ENCODE data around the gene SPECC1L. TPM values are rescaled to one million over a fixed set of nuclear protein-coding genes. Genes with fewer than 3 reads are reported as not detected.

Gene SPECC1L
- total and polyA plus RNA-seq, 2 experiments from 2014 or later = 21.1 to 34.0 TPM

GRCh38 chr22:24339452-24339747 is 68.8 kb downstream of the SPECC1L start:
- no peak overlapping the region for H2AFZ ChIP-seq
- TF ChIP-seq EZH2 (IDR thresholded peaks at IDR 0.05; ENCODE audit: insufficient read depth, poor library complexity, severe bottlenecking) (no peak), EZH2phosphoT487 (IDR thresholded peaks at IDR 0.05; ENCODE audit: insufficient read depth, low read depth) (no peak)
- peak overlapping the region; percentile 51; the same call in 1 of the 2 replicates for H3K9ac ChIP-seq
- H3K9me2 ChIP-seq (ENCODE audit: insufficient read depth) = no peaks in the 10 kb centered on the region
- H3K9me3 ChIP-seq (ENCODE audit: low read depth) = no peaks in the 10 kb centered on the region
- no peaks in the 10 kb centered on the region for H4K20me1 ChIP-seq (ENCODE audit: insufficient read depth)
- H3K4me2 ChIP-seq (ENCODE audit: unreplicated experiment) = peak overlapping the region; percentile 56
- H3K36me3 ChIP-seq (ENCODE audit: low read depth) = peaks cover 50% of the 10 kb centered on the region
- H3K4me1 ChIP-seq (ENCODE audit: insufficient read depth) = peaks cover 15% of the 10 kb centered on the region
- 96 to 98% methylated on average over 7 of the region's 7 CpGs for whole genome bisulfite sequencing, 2 experiments (ENCODE audit: low coverage in 1 of 2, low lambda C conversion rate in 2 of 2, missing lambda C conversion rate in 2 of 2)
- peaks cover 28% of the 10 kb centered on the region for H3F3A ChIP-seq (ENCODE audit: insufficient read depth)
- peak overlapping the region; percentile 42 for H3K4me3 ChIP-seq
- in situ Hi-C loops (cut with MboI) = no loop called here
- peaks cover 35% of the 10 kb centered on the region for H3K79me2 ChIP-seq (ENCODE audit: insufficient read depth)
- no peak for DNase-seq
- no peaks in the 10 kb centered on the region for H3K27me3 ChIP-seq (replicated peaks; ENCODE audit: insufficient read depth)
- peak overlapping the region; percentile 60 for H3K27ac ChIP-seq

GRCh38 chr22:24341627-24342026 is 71.0 kb downstream of the SPECC1L start:
- Histone ChIP-seq H3K4me3 (no peak overlapping the region), H3K27ac (no peak overlapping the region), H3K79me2 (ENCODE audit: insufficient read depth) (peaks cover 15% of the 10 kb centered on the region), H3K36me3 (ENCODE audit: low read depth) (peaks cover 43% of the 10 kb centered on the region), H3K9me3 (ENCODE audit: low read depth) (no peaks in the 10 kb centered on the region), H4K20me1 (ENCODE audit: insufficient read depth) (no peaks in the 10 kb centered on the region), H3K9me2 (ENCODE audit: insufficient read depth) (no peaks in the 10 kb centered on the region), H3K4me1 (ENCODE audit: insufficient read depth) (peaks cover 15% of the 10 kb centered on the region), H3K4me2 (ENCODE audit: unreplicated experiment) (no peak overlapping the region), H3K27me3 (replicated peaks; ENCODE audit: insufficient read depth) (no peaks in the 10 kb centered on the region), H3K9ac (no peak overlapping the region), H3F3A (ENCODE audit: insufficient read depth) (peaks cover 28% of the 10 kb centered on the region), H2AFZ (no peak overlapping the region)
- WGBS, 2 experiments (ENCODE audit: low coverage in 1 of 2, low lambda C conversion rate in 2 of 2, missing lambda C conversion rate in 2 of 2) = 89 to 91% methylated on average over 6 of the region's 6 CpGs
- DNase-seq = no peak
- TF ChIP-seq EZH2phosphoT487 (IDR thresholded peaks at IDR 0.05; ENCODE audit: insufficient read depth, low read depth) = no peak
- no peak for TF ChIP-seq EZH2 (IDR thresholded peaks at IDR 0.05; ENCODE audit: insufficient read depth, poor library complexity, severe bottlenecking)
- in situ Hi-C loops (cut with MboI) = no loop called here

- in situ Hi-C loops (cut with MboI) = no loop called here
- H3K4me3 ChIP-seq = no peak overlapping the region
These were observed 80.0 kb downstream of the SPECC1L start for GRCh38 chr22:24350627-24351026.

GRCh38 chr22:24353121-24353520 is 82.5 kb downstream of the SPECC1L start:
- Histone ChIP-seq H3K9me3 (ENCODE audit: low read depth) (no peaks in the 10 kb centered on the region), H3K4me1 (ENCODE audit: insufficient read depth) (no peaks in the 10 kb centered on the region), H3K9ac (no peak overlapping the region), H4K20me1 (ENCODE audit: insufficient read depth) (no peaks in the 10 kb centered on the region), H3K79me2 (ENCODE audit: insufficient read depth) (no peaks in the 10 kb centered on the region; the same call in 1 of the 2 replicates), H3K4me3 (no peak overlapping the region), H3K27ac (no peak overlapping the region), H3K4me2 (ENCODE audit: unreplicated experiment) (no peak overlapping the region), H3K36me3 (ENCODE audit: low read depth) (peaks cover 38% of the 10 kb centered on the region), H3K9me2 (ENCODE audit: insufficient read depth) (no peaks in the 10 kb centered on the region), H3K27me3 (replicated peaks; ENCODE audit: insufficient read depth) (no peaks in the 10 kb centered on the region), H2AFZ (no peak overlapping the region), H3F3A (ENCODE audit: insufficient read depth) (no peaks in the 10 kb centered on the region)
- TF ChIP-seq EZH2 (IDR thresholded peaks at IDR 0.05; ENCODE audit: insufficient read depth, poor library complexity, severe bottlenecking) (no peak), EZH2phosphoT487 (IDR thresholded peaks at IDR 0.05; ENCODE audit: insufficient read depth, low read depth) (no peak)
- whole genome bisulfite sequencing, 2 experiments (ENCODE audit: low coverage in 1 of 2, low lambda C conversion rate in 2 of 2, missing lambda C conversion rate in 2 of 2) = 93 to 97% methylated on average over 2 of the region's 2 CpGs
- in situ Hi-C loops (cut with MboI) = no loop called here
- no peak for DNase-seq

More at GRCh38 chr22:24350627-24351026, 80.0 kb downstream of the SPECC1L start:
- Histone ChIP-seq H3K27ac (no peak overlapping the region), H3F3A (ENCODE audit: insufficient read depth) (no peaks in the 10 kb centered on the region), H3K79me2 (ENCODE audit: insufficient read depth) (no peaks in the 10 kb centered on the region; the same call in 1 of the 2 replicates), H3K36me3 (ENCODE audit: low read depth) (peaks cover 33% of the 10 kb centered on the region), H3K4me2 (ENCODE audit: unreplicated experiment) (no peak overlapping the region), H3K4me1 (ENCODE audit: insufficient read depth) (no peaks in the 10 kb centered on the region), H4K20me1 (ENCODE audit: insufficient read depth) (no peaks in the 10 kb centered on the region), H3K9me2 (ENCODE audit: insufficient read depth) (no peaks in the 10 kb centered on the region), H3K9ac (no peak overlapping the region), H3K9me3 (ENCODE audit: low read depth) (no peaks in the 10 kb centered on the region), H2AFZ (no peak overlapping the region), H3K27me3 (replicated peaks; ENCODE audit: insufficient read depth) (no peaks in the 10 kb centered on the region)
- TF ChIP-seq EZH2 (IDR thresholded peaks at IDR 0.05; ENCODE audit: insufficient read depth, poor library complexity, severe bottlenecking) (no peak), EZH2phosphoT487 (IDR thresholded peaks at IDR 0.05; ENCODE audit: insufficient read depth, low read depth) (no peak)
- WGBS, 2 experiments (ENCODE audit: low coverage in 1 of 2, low lambda C conversion rate in 2 of 2, missing lambda C conversion rate in 2 of 2) = 100% methylated on average over 4 of the region's 4 CpGs
- DNase-seq = no peak

- in situ Hi-C loops (cut with MboI) = no loop called here
- Histone ChIP-seq H3K9me3 (ENCODE audit: low read depth) (no peaks in the 10 kb centered on the region), H3K9ac (no peak overlapping the region), H3K79me2 (ENCODE audit: insufficient read depth) (peaks cover 12% of the 10 kb centered on the region; the same call in 1 of the 2 replicates), H3K27me3 (replicated peaks; ENCODE audit: insufficient read depth) (no peaks in the 10 kb centered on the region), H3K4me1 (ENCODE audit: insufficient read depth) (no peaks in the 10 kb centered on the region), H3K9me2 (ENCODE audit: insufficient read depth) (no peaks in the 10 kb centered on the region), H3F3A (ENCODE audit: insufficient read depth) (no peaks in the 10 kb centered on the region), H3K36me3 (ENCODE audit: low read depth) (peaks cover 38% of the 10 kb centered on the region), H3K27ac (no peak overlapping the region), H3K4me2 (ENCODE audit: unreplicated experiment) (no peak overlapping the region), H4K20me1 (ENCODE audit: insufficient read depth) (no peaks in the 10 kb centered on the region), H3K4me3 (no peak overlapping the region), H2AFZ (no peak overlapping the region)
- TF ChIP-seq EZH2 (IDR thresholded peaks at IDR 0.05; ENCODE audit: insufficient read depth, poor library complexity, severe bottlenecking) (no peak), EZH2phosphoT487 (IDR thresholded peaks at IDR 0.05; ENCODE audit: insufficient read depth, low read depth) (no peak)
- DNase-seq = peak; percentile 25
- WGBS, 2 experiments (ENCODE audit: low coverage in 1 of 2, low lambda C conversion rate in 2 of 2, missing lambda C conversion rate in 2 of 2) = 77 to 88% methylated on average over 2 of the region's 2 CpGs
These were observed 84.9 kb downstream of the SPECC1L start for GRCh38 chr22:24355574-24355973.

All from GM23248 (cell line).